ENCODE data around the gene ABL2. TPM values are rescaled to one million over a fixed set of nuclear protein-coding genes. Genes with fewer than 3 reads are reported as not detected.

ABL2 gene
- total and polyA plus RNA-seq, 9 of the 15 experiments (the other 6 are each of a cell fraction or from before 2014, with no cell fraction given): 1.4 to 15.0 (median 8.6) TPM

- intact Hi-C loops (cut with micrococcal nuclease) (loop anchor here (5.0 kb wide), 1 partner anchor 88 kb away; no protein-coding TSS in a partner anchor), in situ Hi-C loops (cut with MboI) (no loop called here)
- DNase-seq (ENCODE audit: extremely low read depth in 1 of 4, low spot score in 3 of 4) (no peak), FAIRE-seq (no peak), ATAC-seq (no peak)
- H3K4me1 ChIP-seq (replicated peaks in 1 of 2; ENCODE audit: control insufficient read depth in 2 of 2, insufficient read depth in 2 of 2, low read length in 2 of 2): no peaks in the 10 kb centered on the region
- no peak overlapping the region for H3K27ac ChIP-seq (ENCODE audit: extremely low read depth, low read depth, low read length)
- H3K4me3 ChIP-seq: no peak overlapping the region
- no peak overlapping the region for H3K9ac ChIP-seq (ENCODE audit: insufficient read depth in 1 of 2, low read depth in 2 of 2, low read length in 2 of 2)
- H2AFZ ChIP-seq (ENCODE audit: low read depth, low read length): no peak overlapping the region
- WGBS (ENCODE audit: insufficient coverage, low coverage, missing lambda C conversion rate): 100% methylated on average over 1 of the region's 1 CpG
- no peaks in the 10 kb centered on the region for H3K27me3 ChIP-seq (ENCODE audit: control insufficient read depth in 2 of 2, insufficient read depth in 2 of 2, low read length in 2 of 2)
- H3K9me1 ChIP-seq (ENCODE audit: control insufficient read depth, insufficient read depth, low read length): no peaks in the 10 kb centered on the region
- no peaks in the 10 kb centered on the region for H4K20me1 ChIP-seq (replicated peaks; ENCODE audit: control insufficient read depth, insufficient read depth, low read length)
- POLR2A ChIA-PET: no interaction called here
- CTCF ChIA-PET (ENCODE audit: low intra/inter-chr PET ratio): no interaction called here
- no peaks in the 10 kb centered on the region for H3K9me3 ChIP-seq (replicated peaks; ENCODE audit: control insufficient read depth, insufficient read depth, low read depth, low read length)
- no peaks in the 10 kb centered on the region for H3K79me2 ChIP-seq (ENCODE audit: control insufficient read depth, insufficient read depth, low read length)
- H3K4me2 ChIP-seq (ENCODE audit: insufficient read depth, low read length): no peak overlapping the region
- H3K36me3 ChIP-seq (ENCODE audit: control insufficient read depth, insufficient read depth, low read length): peaks cover 29% of the 10 kb centered on the region
- TF ChIP-seq SMARCC2 (IDR thresholded peaks at IDR 0.05; ENCODE audit: low read depth): no peak
- no peak for TF ChIP-seq SNIP1 (IDR thresholded peaks at IDR 0.05; ENCODE audit: low read depth)
- TF ChIP-seq ZNF197 (CRISPR knock-in tag; IDR thresholded peaks at IDR 0.05; ENCODE audit: low read depth): no peak
- TF ChIP-seq NFXL1 (CRISPR knock-in tag; IDR thresholded peaks at IDR 0.05): no peak
- TF ChIP-seq EZH2 (IDR thresholded peaks at IDR 0.05; ENCODE audit: borderline replicate concordance, low read depth, low read length): no peak
- TF ChIP-seq DMBX1 (CRISPR knock-in tag; IDR thresholded peaks at IDR 0.05; ENCODE audit: borderline replicate concordance): no peak
- no TSS peak for BruUV-seq (replicated peaks)
These were observed 125.5 kb downstream of the ABL2 start for GRCh38 chr1:179103999-179104398.

- Histone ChIP-seq H3K4me3 (no peak overlapping the region), H3K9ac (ENCODE audit: insufficient read depth in 1 of 2, low read depth in 2 of 2, low read length in 2 of 2) (no peak overlapping the region), H2AFZ (ENCODE audit: low read depth, low read length) (no peak overlapping the region), H3K9me3 (replicated peaks; ENCODE audit: control insufficient read depth, insufficient read depth, low read depth, low read length) (no peaks in the 10 kb centered on the region), H3K79me2 (ENCODE audit: control insufficient read depth, insufficient read depth, low read length) (no peaks in the 10 kb centered on the region), H3K36me3 (ENCODE audit: control insufficient read depth, insufficient read depth, low read length) (peaks cover 21% of the 10 kb centered on the region; the same call in 2 of the 3 replicates), H3K4me2 (ENCODE audit: insufficient read depth, low read length) (no peak overlapping the region), H3K4me1 (replicated peaks in 1 of 2; ENCODE audit: control insufficient read depth in 2 of 2, insufficient read depth in 2 of 2, low read length in 2 of 2) (no peaks in the 10 kb centered on the region), H3K9me1 (ENCODE audit: control insufficient read depth, insufficient read depth, low read length) (no peaks in the 10 kb centered on the region), H3K27ac (ENCODE audit: extremely low read depth, low read depth, low read length) (no peak overlapping the region), H4K20me1 (replicated peaks; ENCODE audit: control insufficient read depth, insufficient read depth, low read length) (no peaks in the 10 kb centered on the region), H3K27me3 (ENCODE audit: control insufficient read depth in 2 of 2, insufficient read depth in 2 of 2, low read length in 2 of 2) (no peaks in the 10 kb centered on the region)
- TF ChIP-seq CBX2 (IDR thresholded peaks at IDR 0.05; ENCODE audit: insufficient read depth, low read length, poor library complexity, severe bottlenecking) (no peak), MXI1 (IDR thresholded peaks at IDR 0.05; ENCODE audit: low read depth, low read length) (no peak), KLF1 (tag; IDR thresholded peaks at IDR 0.05) (no peak), HOMEZ (CRISPR knock-in tag; IDR thresholded peaks at IDR 0.05) (no peak), HMG20A (CRISPR knock-in tag; conservative IDR thresholded peaks at IDR 0.05) (no peak)
- ChIA-PET CTCF (ENCODE audit: low intra/inter-chr PET ratio) (no interaction called here), POLR2A (interaction anchor here (0.7 to 1.5 kb wide), 5 partner anchors 13 to 84 kb away, joined by 3 to 6 read pairs (median 4); partner anchors contain the start of gene TOR3A)
- FAIRE-seq (no peak), DNase-seq (ENCODE audit: extremely low read depth in 1 of 4, low spot score in 3 of 4) (no peak), ATAC-seq (no peak)
- no TSS peak for BruUV-seq (replicated peaks)
- in situ Hi-C loops (cut with MboI): no loop called here
- intact Hi-C loops (cut with micrococcal nuclease): loop anchor here (5.0 kb wide), 1 partner anchor 91 kb away; no protein-coding TSS in a partner anchor
- 91% methylated on average over 4 of the region's 4 CpGs for WGBS (ENCODE audit: insufficient coverage, low coverage, missing lambda C conversion rate)
These were observed 127.9 kb downstream of the ABL2 start for GRCh38 chr1:179101566-179101965.
